Kidney glomerular epithelial cell (primary cell): ENCODE measurements around the gene REN.

Experiments
- DNase-seq: peaks from one replicate; lab custom pipeline; 2025; lab: John Stamatoyannopoulos, UW

The REN gene

DNA sequence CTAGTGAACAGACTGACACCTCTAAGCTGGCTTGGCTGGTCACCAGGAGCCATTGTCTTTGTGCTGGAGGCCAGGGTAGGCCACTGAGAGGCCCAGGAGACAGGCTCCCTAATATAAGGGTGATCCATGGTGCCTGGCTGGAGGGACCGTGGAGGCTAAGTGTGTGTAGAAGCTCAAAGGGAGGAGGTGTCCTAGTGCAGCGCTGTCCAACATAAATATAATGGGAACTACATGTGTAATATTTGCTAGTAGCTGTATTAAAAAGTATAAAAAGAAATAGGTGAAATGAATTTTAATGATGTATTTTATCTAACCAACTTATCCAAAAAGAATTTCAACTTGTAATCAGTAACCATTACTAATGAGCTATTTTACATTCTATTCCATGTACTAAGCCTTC is 58.2 kb downstream of the REN start:
- DNase-seq: no peak

DNA sequence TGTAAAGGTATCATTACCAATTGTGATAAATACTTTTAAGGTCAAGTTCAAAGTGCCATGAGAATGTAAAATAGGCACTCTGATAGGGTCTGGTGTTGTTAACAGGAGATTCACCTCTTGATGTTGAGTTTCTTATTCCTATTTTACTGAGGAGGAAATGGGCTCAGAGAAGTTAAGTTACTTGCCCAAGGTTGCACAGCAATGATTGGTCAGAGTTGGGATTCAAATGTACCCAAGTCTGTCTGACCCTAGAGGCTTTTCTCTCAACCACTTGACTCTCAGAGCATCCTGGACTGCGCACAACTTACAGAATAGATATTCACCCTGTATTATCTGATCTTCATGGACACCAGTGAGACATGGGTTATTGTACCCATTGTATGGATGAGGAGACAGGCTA is 59.3 kb downstream of the REN start:
- no peak for DNase-seq

DNA sequence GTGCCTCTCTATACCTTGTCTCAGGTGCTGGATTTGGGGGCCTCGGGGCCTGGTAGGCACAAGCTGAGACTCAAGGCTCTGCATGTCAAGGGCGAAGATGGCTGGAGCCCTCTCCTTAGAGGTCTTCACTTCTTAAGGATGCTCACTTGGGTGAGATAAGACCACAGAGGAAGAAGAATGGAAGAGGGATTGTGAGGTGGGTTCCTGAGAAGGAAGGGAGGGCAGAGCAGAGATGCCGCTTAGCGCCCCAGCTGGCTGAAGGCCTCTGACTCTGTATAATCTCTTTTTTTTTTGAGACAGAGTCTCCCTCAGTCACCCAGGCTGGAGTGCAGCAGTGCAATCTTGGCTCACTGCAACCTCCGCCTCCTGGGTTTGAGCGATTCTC is 61.0 kb downstream of the REN start:
- DNase-seq: no peak
